ENCODE measurements around the gene CCNY. TPM values are rescaled to one million over a fixed set of nuclear protein-coding genes. Genes with fewer than 3 reads are reported as not detected.

Gene CCNY
- total RNA-seq, 3 donors from 2014 or later: 28.7 to 41.0 (median 36.1) TPM

DNA sequence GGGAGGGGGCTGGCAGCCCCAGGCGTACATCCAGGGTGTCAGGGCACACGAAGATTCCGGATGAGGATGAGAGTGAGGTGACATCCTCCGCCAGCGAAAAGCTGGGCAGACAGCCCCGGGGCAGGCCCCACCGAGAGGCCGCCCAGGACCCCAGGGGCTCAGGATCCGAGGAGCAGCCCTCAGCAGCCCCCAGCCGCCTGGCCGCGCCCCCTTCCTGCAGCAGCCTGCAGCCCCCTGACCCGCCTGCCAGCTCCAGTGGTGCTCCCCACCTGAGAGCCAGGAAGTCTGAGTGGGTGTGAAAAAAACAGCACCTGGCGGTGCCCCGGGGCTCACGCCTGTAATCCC lies 272.0 kb downstream of the CCNY start:
- Histone ChIP-seq H3K27me3 (peaks cover 0 to 12% of the 10 kb centered on the region in 2 donors), H3K9me3 (no peaks in the 10 kb centered on the region), H3K36me3 (no peaks in the 10 kb centered on the region), H3K4me1 (no peaks in the 10 kb centered on the region), H3K27ac (no peak overlapping the region), H3K4me3 (peak overlapping the region; percentile 39 to 72 (median 58))
- DNase-seq (ENCODE audit: low spot score in 2 of 2): no peak
- no peak for TF ChIP-seq POLR2AphosphoS5 (IDR thresholded peaks at IDR 0.05)
- no peak for TF ChIP-seq POLR2A (IDR thresholded peaks at IDR 0.05)
- TF ChIP-seq, protein P1, sequence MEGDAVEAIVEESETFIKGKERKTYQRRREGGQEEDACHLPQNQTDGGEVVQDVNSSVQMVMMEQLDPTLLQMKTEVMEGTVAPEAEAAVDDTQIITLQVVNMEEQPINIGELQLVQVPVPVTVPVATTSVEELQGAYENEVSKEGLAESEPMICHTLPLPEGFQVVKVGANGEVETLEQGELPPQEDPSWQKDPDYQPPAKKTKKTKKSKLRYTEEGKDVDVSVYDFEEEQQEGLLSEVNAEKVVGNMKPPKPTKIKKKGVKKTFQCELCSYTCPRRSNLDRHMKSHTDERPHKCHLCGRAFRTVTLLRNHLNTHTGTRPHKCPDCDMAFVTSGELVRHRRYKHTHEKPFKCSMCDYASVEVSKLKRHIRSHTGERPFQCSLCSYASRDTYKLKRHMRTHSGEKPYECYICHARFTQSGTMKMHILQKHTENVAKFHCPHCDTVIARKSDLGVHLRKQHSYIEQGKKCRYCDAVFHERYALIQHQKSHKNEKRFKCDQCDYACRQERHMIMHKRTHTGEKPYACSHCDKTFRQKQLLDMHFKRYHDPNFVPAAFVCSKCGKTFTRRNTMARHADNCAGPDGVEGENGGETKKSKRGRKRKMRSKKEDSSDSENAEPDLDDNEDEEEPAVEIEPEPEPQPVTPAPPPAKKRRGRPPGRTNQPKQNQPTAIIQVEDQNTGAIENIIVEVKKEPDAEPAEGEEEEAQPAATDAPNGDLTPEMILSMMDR (IDR thresholded peaks at IDR 0.05): no peak
- intact Hi-C loops (cut with DNase I; ENCODE audit: low total_unique reads): loop anchor here (10.0 kb wide), 1 partner anchor 743 kb away; no protein-coding TSS in a partner anchor

DNA sequence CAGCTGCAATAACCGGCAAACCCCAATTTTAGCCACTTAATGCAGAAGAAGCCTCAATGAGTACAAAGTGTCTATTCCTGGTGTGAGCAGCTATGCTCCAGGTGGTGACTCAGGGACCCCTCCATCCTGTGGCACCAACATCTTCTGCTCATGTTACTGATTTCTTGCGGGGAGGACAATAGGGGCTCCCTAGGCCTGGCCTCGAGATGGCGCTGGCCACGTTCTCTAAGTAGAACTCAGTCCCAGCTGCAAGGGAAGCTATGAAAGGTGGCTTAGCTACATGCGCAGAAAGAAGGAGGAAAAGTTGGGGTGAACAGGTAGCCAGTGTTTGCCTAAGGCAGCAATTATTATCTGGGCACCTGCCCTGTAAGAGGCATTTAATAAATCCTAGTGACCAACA lies 275.4 kb downstream of the CCNY start:
- Histone ChIP-seq H3K27me3 (peaks cover 0 to 12% of the 10 kb centered on the region in 2 donors), H3K36me3 (no peaks in the 10 kb centered on the region), H3K9me3 (no peaks in the 10 kb centered on the region), H3K4me3 (no peak overlapping the region), H3K27ac (no peak overlapping the region), H3K4me1 (no peaks in the 10 kb centered on the region)
- TF ChIP-seq POLR2A (IDR thresholded peaks at IDR 0.05) (no peak), POLR2AphosphoS5 (IDR thresholded peaks at IDR 0.05) (no peak)
- TF ChIP-seq, protein P1 (IDR thresholded peaks at IDR 0.05): no peak
- intact Hi-C loops (cut with DNase I; ENCODE audit: low total_unique reads): no loop called here
- DNase-seq (ENCODE audit: low spot score in 2 of 2): no peak

DNA sequence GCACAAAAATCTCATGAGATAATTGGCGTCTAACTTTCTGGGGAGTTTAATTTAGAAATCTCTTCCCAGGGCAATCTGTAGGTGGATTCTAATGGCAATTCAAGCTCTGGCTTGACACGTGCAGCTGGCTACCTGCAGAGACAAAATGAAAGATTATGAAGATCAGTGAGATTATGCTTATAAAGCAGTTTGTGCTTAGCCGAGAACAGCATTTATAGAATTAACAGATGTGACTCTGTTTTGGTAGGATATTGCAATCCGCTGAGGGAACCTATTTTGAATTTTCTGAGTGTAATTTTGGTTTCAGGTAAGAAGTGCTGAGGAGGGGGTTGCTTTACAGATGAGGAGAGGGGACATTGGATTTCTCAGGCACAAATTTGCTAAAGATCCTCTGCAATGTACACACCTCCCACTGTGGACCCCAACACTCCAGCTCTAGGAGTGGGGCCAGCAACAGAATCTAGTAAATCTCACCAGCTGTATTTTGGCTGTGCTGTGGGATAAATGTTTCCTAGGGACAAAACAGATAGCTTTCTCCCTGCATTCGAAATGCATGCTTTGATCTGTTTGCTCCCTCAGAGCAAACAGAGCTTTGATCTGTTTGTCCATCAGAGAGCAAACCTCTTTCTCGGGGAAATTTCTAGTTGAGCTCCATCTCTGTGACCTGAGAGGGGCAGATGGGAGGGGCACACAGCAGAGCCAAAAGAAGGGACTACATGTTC lies 276.2 kb downstream of the CCNY start:
- no peak for DNase-seq (ENCODE audit: low spot score in 2 of 2)
- Histone ChIP-seq H3K4me1 (no peaks in the 10 kb centered on the region), H3K4me3 (no peak overlapping the region), H3K27ac (no peak overlapping the region), H3K36me3 (no peaks in the 10 kb centered on the region), H3K9me3 (no peaks in the 10 kb centered on the region), H3K27me3 (peaks cover 0 to 11% of the 10 kb centered on the region in 2 donors)
- intact Hi-C loops (cut with DNase I; ENCODE audit: low total_unique reads): no loop called here
- TF ChIP-seq POLR2A (IDR thresholded peaks at IDR 0.05) (no peak), POLR2AphosphoS5 (IDR thresholded peaks at IDR 0.05) (no peak)
- TF ChIP-seq, protein P1 (IDR thresholded peaks at IDR 0.05): no peak

DNA sequence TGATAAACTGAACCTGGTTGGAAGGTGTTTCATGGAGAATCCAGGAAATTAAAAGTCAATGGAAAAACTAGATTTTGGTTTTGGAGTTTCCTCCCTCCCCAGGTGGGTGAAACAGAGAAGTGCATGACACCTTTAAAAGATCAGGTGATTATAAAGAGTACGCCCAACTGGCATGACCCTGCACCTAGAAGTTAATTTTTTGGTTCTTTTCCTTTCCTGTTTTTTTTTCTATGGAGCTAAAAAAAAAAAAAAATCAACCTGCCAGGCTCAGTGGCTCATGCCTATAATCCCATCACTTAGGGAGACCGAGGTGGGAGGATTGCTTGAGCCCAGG lies 276.8 kb downstream of the CCNY start:
- intact Hi-C loops (cut with DNase I; ENCODE audit: low total_unique reads): no loop called here
- no peak overlapping the region for H3K4me3 ChIP-seq
- TF ChIP-seq, protein P1 (IDR thresholded peaks at IDR 0.05): no peak
- TF ChIP-seq POLR2A (IDR thresholded peaks at IDR 0.05) (no peak), POLR2AphosphoS5 (IDR thresholded peaks at IDR 0.05) (no peak)

DNA sequence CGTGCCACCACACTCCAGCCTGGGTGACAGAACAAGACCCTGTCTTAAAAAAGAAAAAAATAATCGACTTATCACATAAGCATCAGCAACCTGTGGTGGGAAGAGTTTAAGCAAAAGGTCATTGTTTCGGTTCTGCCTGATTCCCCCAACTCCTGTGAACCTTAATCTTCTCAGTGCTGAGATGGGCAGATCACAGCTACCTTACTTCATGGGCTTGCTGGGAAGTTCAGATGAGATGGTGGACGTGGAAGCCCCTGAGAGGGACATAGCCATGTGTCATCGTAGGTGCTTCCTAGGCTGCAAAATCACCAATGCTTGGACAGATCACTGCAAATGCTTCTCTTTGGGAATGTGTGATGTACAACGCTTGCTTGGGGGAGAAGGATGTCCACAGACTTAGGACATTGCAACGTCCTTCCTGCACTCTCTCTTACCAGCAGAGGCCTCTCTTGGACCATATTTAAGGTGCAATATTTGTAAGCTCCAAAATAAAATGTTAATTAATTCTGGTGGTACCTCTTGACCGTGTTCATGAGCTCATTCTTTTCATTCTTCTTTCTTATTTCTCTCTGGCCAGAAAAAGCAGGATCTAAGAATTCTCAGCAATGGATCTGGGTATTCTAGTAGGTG lies 277.4 kb downstream of the CCNY start:
- no peak overlapping the region for H3K4me3 ChIP-seq
- intact Hi-C loops (cut with DNase I; ENCODE audit: low total_unique reads): no loop called here
- TF ChIP-seq, protein P1 (IDR thresholded peaks at IDR 0.05): no peak
- TF ChIP-seq POLR2AphosphoS5 (IDR thresholded peaks at IDR 0.05) (no peak), POLR2A (IDR thresholded peaks at IDR 0.05) (no peak)
- no peak for DNase-seq (ENCODE audit: low spot score in 2 of 2)
- no peaks in the 10 kb centered on the region for H3K9me3 ChIP-seq
- H3K27ac ChIP-seq: no peak overlapping the region
- H3K27me3 ChIP-seq: no peaks in the 10 kb centered on the region
- no peaks in the 10 kb centered on the region for H3K4me1 ChIP-seq
- no peaks in the 10 kb centered on the region for H3K36me3 ChIP-seq

More for the DNA sequence above, 276.8 kb downstream of the CCNY start:
- no peak for DNase-seq (ENCODE audit: low spot score in 2 of 2)
- no peak overlapping the region for H3K27ac ChIP-seq
- no peaks in the 10 kb centered on the region for H3K4me1 ChIP-seq
- no peaks in the 10 kb centered on the region for H3K36me3 ChIP-seq
- no peaks in the 10 kb centered on the region for H3K9me3 ChIP-seq
- H3K27me3 ChIP-seq: peaks cover 0 to 5% of the 10 kb centered on the region in 2 donors
